Glutamatergic neuron (in vitro differentiated cells): ENCODE data around the gene DDX52. TPM values are rescaled to one million over a fixed set of nuclear protein-coding genes. Genes with fewer than 3 reads are reported as not detected.

Experiments used
- DNase-seq: peaks from one replicate; pipeline ENCODE4 v3.0.0; 2022
- H3K27ac Mint-ChIP-seq: one replicate; pipeline ENCODE4 v1.8.0; 2020; ENCODE audit warnings: mild to moderate bottlenecking, mixed read lengths, inconsistent platforms; ENCODE audit not compliant: unreplicated experiment
- H3K27me3 Mint-ChIP-seq: one replicate; pipeline ENCODE4 v1.8.0; 2020; ENCODE audit warnings: mild to moderate bottlenecking, moderate library complexity, mixed read lengths, inconsistent platforms; ENCODE audit not compliant: unreplicated experiment
- H3K36me3 Mint-ChIP-seq: one replicate; pipeline ENCODE4 v1.8.0; 2020; ENCODE audit warnings: mild to moderate bottlenecking, mixed read lengths, inconsistent platforms; ENCODE audit not compliant: unreplicated experiment
- H3K4me1 Mint-ChIP-seq: one replicate; pipeline ENCODE4 v1.8.0; 2020; ENCODE audit warnings: mild to moderate bottlenecking, low read depth, mixed read lengths, inconsistent platforms; ENCODE audit not compliant: unreplicated experiment
- H3K4me3 Mint-ChIP-seq: one replicate; pipeline ENCODE4 v1.8.0; 2020; ENCODE audit warnings: mild to moderate bottlenecking, mixed read lengths, inconsistent platforms; ENCODE audit not compliant: unreplicated experiment
- H3K9me3 Mint-ChIP-seq: one replicate; pipeline ENCODE4 v1.8.0; 2020; ENCODE audit warnings: mild to moderate bottlenecking, moderate library complexity, mixed read lengths, inconsistent platforms; ENCODE audit not compliant: unreplicated experiment
- total RNA-seq: library from RNA; stranded (reverse); fragmentation: NEBNext Ultra II Directional; extraction: Animal tissue kit (Norgen Biotek cat#: 25700); gene quantifications from one replicate; pipeline ENCODE4 v1.2.1, GENCODE V29; 2021; ENCODE audit not compliant: unreplicated experiment
- TF ChIP-seq, protein P1 (sequence below): fragments of 200-600 bp; sonication (generic); IDR thresholded peaks from one replicate; pipeline ENCODE4 v1.5.0; 2021; ENCODE audit not compliant: partially characterized antibody, unreplicated experiment

Gene DDX52
- total RNA-seq, 1 donor from 2014 or later, result 47.4 TPM

DNA sequence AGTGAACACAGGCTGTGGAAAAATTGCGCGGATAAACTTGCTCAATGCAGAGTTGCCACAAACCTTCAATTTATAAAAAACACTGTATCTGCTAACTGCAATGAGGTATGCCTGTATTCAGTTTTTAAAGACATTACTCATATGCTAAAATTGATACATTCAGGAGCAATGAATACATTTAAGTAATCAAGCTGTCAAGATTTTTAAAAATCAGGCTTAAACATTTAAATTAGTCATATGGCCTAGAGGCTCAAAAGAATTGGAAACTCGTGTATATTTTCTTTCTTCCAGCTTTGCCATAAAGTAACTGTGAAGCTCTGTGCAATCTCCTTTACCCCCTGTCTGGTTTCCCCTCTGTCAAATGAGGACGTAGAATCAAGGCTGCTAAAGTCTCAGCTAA is 38.2 kb downstream of the DDX52 start:
- Mint-ChIP-seq H3K27ac (peak overlapping the region; percentile 68), H3K4me3 (peak overlapping the region; percentile 69), H3K36me3 (no peaks in the 10 kb centered on the region), H3K9me3 (peaks cover 1% of the 10 kb centered on the region), H3K4me1 (peaks cover 21% of the 10 kb centered on the region), H3K27me3 (peaks cover 1% of the 10 kb centered on the region)
- TF ChIP-seq, protein P1, sequence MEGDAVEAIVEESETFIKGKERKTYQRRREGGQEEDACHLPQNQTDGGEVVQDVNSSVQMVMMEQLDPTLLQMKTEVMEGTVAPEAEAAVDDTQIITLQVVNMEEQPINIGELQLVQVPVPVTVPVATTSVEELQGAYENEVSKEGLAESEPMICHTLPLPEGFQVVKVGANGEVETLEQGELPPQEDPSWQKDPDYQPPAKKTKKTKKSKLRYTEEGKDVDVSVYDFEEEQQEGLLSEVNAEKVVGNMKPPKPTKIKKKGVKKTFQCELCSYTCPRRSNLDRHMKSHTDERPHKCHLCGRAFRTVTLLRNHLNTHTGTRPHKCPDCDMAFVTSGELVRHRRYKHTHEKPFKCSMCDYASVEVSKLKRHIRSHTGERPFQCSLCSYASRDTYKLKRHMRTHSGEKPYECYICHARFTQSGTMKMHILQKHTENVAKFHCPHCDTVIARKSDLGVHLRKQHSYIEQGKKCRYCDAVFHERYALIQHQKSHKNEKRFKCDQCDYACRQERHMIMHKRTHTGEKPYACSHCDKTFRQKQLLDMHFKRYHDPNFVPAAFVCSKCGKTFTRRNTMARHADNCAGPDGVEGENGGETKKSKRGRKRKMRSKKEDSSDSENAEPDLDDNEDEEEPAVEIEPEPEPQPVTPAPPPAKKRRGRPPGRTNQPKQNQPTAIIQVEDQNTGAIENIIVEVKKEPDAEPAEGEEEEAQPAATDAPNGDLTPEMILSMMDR, result no peak
- DNase-seq, result no peak

DNA sequence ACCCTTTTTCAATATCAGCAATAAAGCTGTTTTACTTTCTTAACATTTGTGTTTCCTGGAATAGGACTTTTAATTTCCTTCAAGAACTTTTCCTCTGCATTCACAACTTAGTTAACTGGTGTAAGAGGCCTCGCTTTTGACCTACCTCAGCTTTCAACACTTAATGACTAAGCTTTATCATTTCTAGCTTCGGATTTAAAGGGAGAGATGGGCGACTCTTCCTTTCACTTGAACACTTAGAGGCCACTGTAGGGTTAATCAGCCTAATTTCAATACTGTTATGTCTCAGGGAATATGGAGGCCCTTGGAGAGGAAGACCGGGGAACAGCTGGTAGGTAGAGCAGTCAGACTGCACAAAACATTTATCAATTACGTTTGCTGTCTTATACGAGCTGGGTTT is 38.7 kb downstream of the DDX52 start:
- H3K9me3 Mint-ChIP-seq, result peaks cover 1% of the 10 kb centered on the region
- H3K4me3 Mint-ChIP-seq, result peak overlapping the region; percentile 69
- H3K27ac Mint-ChIP-seq, result peak overlapping the region; percentile 68
- DNase-seq, result no peak
- TF ChIP-seq, protein P1, result no peak
- no peaks in the 10 kb centered on the region for H3K27me3 Mint-ChIP-seq
- H3K4me1 Mint-ChIP-seq, result peaks cover 21% of the 10 kb centered on the region
- H3K36me3 Mint-ChIP-seq, result no peaks in the 10 kb centered on the region

DNA sequence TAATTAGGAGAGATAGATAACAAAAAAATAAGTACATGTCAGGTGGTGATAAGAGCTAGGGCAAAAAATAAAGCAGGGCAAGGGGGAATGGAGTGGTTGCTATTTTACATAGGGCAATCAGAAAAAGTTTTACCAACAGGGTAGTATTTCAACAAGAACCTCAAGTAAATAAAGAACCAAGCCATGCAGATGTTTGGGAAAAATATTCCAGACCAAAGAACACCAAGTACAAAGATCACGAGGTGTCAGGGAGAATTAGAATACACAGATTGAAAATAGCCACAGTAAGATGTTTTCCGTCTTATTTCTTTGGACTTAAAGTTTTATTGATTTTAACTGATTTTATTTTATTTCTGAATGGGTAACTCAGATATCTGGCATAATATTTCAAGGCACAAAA is 45.1 kb downstream of the DDX52 start:
- Mint-ChIP-seq H3K9me3 (no peaks in the 10 kb centered on the region), H3K4me3 (no peak overlapping the region), H3K36me3 (no peaks in the 10 kb centered on the region), H3K4me1 (no peaks in the 10 kb centered on the region), H3K27me3 (no peaks in the 10 kb centered on the region), H3K27ac (no peak overlapping the region)
- DNase-seq, result no peak
- TF ChIP-seq, protein P1, result no peak

DNA sequence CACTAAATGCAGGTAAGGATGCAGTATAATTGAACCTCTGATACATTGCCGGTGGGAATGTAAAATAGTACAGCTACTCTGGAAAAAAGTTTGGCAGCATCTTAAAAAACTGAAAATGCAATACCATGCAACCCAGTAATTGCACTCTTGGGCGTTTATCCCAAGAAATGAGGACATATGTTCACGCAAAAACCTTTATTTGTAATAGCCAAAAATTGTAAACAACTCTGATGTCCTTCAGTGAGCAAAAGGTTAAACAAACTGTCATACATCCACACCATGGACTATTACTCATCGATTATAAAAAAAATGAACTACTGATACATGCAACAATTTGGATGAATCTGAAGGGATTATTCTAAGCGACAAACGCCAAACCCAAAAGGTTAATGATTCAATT is 51.0 kb downstream of the DDX52 start:
- Mint-ChIP-seq H3K4me3 (no peak overlapping the region), H3K27me3 (no peaks in the 10 kb centered on the region), H3K4me1 (peaks cover 6% of the 10 kb centered on the region), H3K27ac (no peak overlapping the region), H3K36me3 (no peaks in the 10 kb centered on the region), H3K9me3 (no peaks in the 10 kb centered on the region)
- no peak for DNase-seq
- TF ChIP-seq, protein P1, result no peak

DNA sequence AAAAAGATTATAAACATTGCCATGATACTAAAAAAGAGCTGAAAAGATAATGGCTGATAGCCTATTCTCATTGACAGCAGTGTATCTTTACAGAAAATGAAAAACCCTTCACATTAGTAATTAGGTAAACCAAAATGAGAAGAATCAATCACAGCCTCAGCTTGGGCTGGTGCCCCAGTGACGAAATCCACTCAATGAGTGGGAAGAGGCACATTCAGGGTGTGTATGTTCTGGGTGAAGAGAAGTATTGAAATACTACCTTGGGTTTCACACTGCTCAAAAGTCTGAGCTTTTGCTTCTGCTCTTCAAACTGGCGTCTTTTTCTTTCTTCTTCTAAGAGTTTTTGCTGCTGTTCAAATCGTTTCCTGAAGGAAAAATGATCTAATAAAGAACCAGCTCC is 58.2 kb downstream of the DDX52 start:
- no peak for DNase-seq
- TF ChIP-seq, protein P1, result no peak
- Mint-ChIP-seq H3K4me1 (no peaks in the 10 kb centered on the region), H3K9me3 (no peaks in the 10 kb centered on the region), H3K36me3 (no peaks in the 10 kb centered on the region), H3K27ac (no peak overlapping the region), H3K4me3 (no peak overlapping the region), H3K27me3 (no peaks in the 10 kb centered on the region)
